ENCODE measurements around the gene PMPCB.

The PMPCB gene

GRCh38 chr7:103338864-103339263 lies 41.6 kb downstream of the PMPCB start:
- peaks cover 2% of the 10 kb centered on the region; the same call in 1 of the 2 replicates for H3K4me1 ChIP-seq (ENCODE audit: insufficient read depth, low read length)
- no peaks in the 10 kb centered on the region for H3K9me3 ChIP-seq (ENCODE audit: insufficient read depth, low read depth, low read length)
- no peaks in the 10 kb centered on the region for H3K27me3 ChIP-seq (ENCODE audit: insufficient read depth, low read length)
- H3K36me3 ChIP-seq (ENCODE audit: insufficient read depth, low read depth, low read length), result peaks cover 73% of the 10 kb centered on the region
- H3K4me3 ChIP-seq (ENCODE audit: low read length), result no peak overlapping the region
- H3K9ac ChIP-seq (ENCODE audit: low read depth, low read length), result no peak overlapping the region
- no peak overlapping the region for H3K27ac ChIP-seq (ENCODE audit: low read length)

DNA sequence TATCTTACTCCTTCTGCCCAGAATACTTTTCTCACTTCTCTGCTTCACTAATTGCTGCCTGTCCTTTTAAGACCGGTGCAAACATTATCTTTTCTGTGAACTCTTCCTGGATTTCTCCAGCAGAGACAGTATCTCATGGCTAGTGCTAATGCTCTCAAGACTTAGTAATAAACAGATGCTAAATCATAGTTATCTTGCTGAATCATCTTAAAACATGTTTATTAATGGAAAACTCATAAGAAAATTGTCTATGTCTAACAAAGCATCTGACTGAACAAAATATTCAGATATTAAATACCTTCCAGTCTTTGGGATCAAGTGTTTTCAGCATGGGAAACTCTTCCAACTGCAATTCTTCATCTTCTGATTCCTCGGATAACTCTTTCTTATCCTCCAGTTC lies 44.2 kb downstream of the PMPCB start:
- H3K27ac ChIP-seq (ENCODE audit: low read length), result no peak overlapping the region
- no peak overlapping the region for H3K4me3 ChIP-seq (ENCODE audit: low read length)
- no peaks in the 10 kb centered on the region for H3K9me3 ChIP-seq (ENCODE audit: insufficient read depth, low read depth, low read length)
- H3K9ac ChIP-seq (ENCODE audit: low read depth, low read length), result no peak overlapping the region
- H3K36me3 ChIP-seq (ENCODE audit: insufficient read depth, low read depth, low read length), result peaks cover 49% of the 10 kb centered on the region
- H3K27me3 ChIP-seq (ENCODE audit: insufficient read depth, low read length), result no peaks in the 10 kb centered on the region
- peaks cover 2% of the 10 kb centered on the region; the same call in 1 of the 2 replicates for H3K4me1 ChIP-seq (ENCODE audit: insufficient read depth, low read length)

DNA sequence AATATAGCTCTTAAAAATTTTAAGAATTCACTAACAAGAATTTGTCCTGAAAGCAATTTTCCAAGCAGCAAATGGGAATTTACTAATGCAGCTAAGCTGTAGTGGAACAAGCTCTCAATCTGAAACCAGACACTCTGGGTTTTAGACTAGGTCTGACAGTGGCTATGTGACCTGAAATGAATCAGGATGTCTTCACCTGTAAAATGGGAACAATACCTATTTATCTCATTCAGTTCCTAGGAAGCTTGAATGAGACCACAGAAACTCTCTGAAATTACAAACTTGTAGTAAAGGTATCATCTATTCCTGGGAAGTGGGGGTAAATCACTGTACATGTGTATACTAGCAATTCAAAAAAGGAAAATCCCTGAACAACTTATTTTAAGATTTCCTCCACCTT lies 46.1 kb downstream of the PMPCB start:
- peak overlapping the region; percentile 97; the same call in 1 of the 2 replicates for H3K9ac ChIP-seq (ENCODE audit: low read depth, low read length)
- no peaks in the 10 kb centered on the region for H3K9me3 ChIP-seq (ENCODE audit: insufficient read depth, low read depth, low read length)
- no peak overlapping the region for H3K27ac ChIP-seq (ENCODE audit: low read length)
- H3K27me3 ChIP-seq (ENCODE audit: insufficient read depth, low read length), result no peaks in the 10 kb centered on the region
- peak overlapping the region; percentile 91 for H3K4me3 ChIP-seq (ENCODE audit: low read length)
- H3K4me1 ChIP-seq (ENCODE audit: insufficient read depth, low read length), result peaks cover 2% of the 10 kb centered on the region; the same call in 1 of the 2 replicates
- peaks cover 34% of the 10 kb centered on the region for H3K36me3 ChIP-seq (ENCODE audit: insufficient read depth, low read depth, low read length)

DNA sequence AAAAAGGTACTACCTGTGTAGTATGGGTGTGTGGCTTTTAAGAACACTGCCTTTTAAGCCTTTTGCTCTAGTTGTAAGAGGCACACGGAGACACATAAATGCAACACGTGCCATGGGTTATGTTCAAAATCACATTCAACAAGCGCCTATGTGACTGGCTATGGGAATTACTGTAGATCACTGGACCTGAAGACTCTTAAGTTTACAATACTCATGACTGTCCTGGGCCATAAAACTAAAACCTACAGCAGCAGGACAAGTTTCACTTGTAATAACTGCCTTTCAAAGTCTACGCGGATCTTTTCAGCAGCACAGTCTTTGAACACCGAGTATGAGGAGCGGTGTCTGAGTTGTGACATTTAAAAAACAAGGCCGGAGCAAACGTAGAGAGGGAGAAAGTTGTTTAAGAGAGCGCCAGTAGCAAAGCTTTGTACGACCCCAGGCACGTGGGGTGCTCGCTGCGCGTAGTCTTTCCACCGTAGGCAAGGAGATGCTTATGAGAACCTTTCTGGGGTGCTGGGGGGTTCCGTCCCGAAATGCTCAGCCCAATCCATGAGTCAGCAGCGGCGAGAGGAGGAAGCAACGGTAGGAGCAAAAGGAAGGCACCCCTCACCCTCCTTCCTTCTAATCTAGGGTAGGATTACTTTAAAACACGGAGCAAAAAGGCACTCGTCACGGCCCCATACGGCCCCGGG lies 46.7 kb downstream of the PMPCB start:
- peaks cover 2% of the 10 kb centered on the region; the same call in 1 of the 2 replicates for H3K4me1 ChIP-seq (ENCODE audit: insufficient read depth, low read length)
- peak overlapping the region; percentile 13 for H3K27ac ChIP-seq (ENCODE audit: low read length)
- H3K9ac ChIP-seq (ENCODE audit: low read depth, low read length), result peak overlapping the region; percentile 97
- peak overlapping the region; percentile 91 for H3K4me3 ChIP-seq (ENCODE audit: low read length)
- H3K36me3 ChIP-seq (ENCODE audit: insufficient read depth, low read depth, low read length), result peaks cover 33% of the 10 kb centered on the region
- H3K27me3 ChIP-seq (ENCODE audit: insufficient read depth, low read length), result no peaks in the 10 kb centered on the region
- no peaks in the 10 kb centered on the region for H3K9me3 ChIP-seq (ENCODE audit: insufficient read depth, low read depth, low read length)

DNA sequence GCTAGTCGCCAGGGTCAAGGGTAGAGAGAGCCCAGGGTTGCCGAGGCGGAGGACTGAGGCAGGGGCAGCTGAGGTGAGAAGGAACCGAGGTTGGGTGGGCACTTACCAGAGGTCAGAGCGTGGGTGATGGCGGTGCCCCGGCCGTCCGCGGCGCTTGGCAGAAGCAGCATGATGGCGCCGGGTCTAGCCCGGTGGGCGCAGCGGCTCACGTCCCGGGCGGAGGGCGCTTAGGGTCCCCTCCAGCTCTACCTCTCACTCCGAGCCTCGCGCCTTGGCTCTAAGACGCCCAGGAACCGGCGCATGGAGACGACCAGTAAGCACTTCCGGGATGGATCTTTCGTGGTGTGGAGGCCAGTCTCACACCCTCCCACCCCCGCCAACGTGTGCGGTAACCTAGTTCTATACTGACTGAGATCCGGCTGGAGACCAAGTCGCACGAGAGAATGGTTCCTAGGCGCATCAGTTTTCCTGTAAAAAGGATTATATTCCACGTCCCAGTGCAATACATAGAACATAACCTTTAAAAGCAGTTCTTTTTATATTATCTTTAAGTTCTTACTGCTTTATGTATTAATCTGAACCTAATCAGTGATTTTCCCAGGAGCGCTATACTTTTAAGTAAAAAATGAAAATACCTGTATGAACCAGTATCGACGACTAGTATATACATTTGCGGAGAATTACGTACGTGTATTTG lies 47.4 kb downstream of the PMPCB start, which contains the start of gene DNAJC2:
Gene DNAJC2, minus strand, starts transcription at position 315 of the 697 bp plus-strand sequence. Its CDS starts 145 bp downstream, at position 170.
- Histone ChIP-seq H3K4me1 (ENCODE audit: insufficient read depth, low read length) (peaks cover 2% of the 10 kb centered on the region; the same call in 1 of the 2 replicates), H3K27me3 (ENCODE audit: insufficient read depth, low read length) (no peaks in the 10 kb centered on the region), H3K9ac (ENCODE audit: low read depth, low read length) (peak within 1 kb of the TSS; percentile 97), H3K36me3 (ENCODE audit: insufficient read depth, low read depth, low read length) (peaks cover 26% of the 10 kb centered on the region), H3K4me3 (ENCODE audit: low read length) (peak within 1 kb of the TSS; percentile 91), H3K9me3 (ENCODE audit: insufficient read depth, low read depth, low read length) (no peaks in the 10 kb centered on the region), H3K27ac (ENCODE audit: low read length) (peak within 1 kb of the TSS; percentile 13)

GRCh38 chr7:103346396-103346795 lies 49.2 kb downstream of the PMPCB start:
- H3K27me3 ChIP-seq (ENCODE audit: insufficient read depth, low read length), result no peaks in the 10 kb centered on the region
- H3K4me1 ChIP-seq (ENCODE audit: insufficient read depth, low read length), result peaks cover 2% of the 10 kb centered on the region; the same call in 1 of the 2 replicates
- no peaks in the 10 kb centered on the region for H3K9me3 ChIP-seq (ENCODE audit: insufficient read depth, low read depth, low read length)
- H3K36me3 ChIP-seq (ENCODE audit: insufficient read depth, low read depth, low read length), result peaks cover 16% of the 10 kb centered on the region
- no peak overlapping the region for H3K9ac ChIP-seq (ENCODE audit: low read depth, low read length)
- no peak overlapping the region for H3K4me3 ChIP-seq (ENCODE audit: low read length)
- no peak overlapping the region for H3K27ac ChIP-seq (ENCODE audit: low read length)

DNA sequence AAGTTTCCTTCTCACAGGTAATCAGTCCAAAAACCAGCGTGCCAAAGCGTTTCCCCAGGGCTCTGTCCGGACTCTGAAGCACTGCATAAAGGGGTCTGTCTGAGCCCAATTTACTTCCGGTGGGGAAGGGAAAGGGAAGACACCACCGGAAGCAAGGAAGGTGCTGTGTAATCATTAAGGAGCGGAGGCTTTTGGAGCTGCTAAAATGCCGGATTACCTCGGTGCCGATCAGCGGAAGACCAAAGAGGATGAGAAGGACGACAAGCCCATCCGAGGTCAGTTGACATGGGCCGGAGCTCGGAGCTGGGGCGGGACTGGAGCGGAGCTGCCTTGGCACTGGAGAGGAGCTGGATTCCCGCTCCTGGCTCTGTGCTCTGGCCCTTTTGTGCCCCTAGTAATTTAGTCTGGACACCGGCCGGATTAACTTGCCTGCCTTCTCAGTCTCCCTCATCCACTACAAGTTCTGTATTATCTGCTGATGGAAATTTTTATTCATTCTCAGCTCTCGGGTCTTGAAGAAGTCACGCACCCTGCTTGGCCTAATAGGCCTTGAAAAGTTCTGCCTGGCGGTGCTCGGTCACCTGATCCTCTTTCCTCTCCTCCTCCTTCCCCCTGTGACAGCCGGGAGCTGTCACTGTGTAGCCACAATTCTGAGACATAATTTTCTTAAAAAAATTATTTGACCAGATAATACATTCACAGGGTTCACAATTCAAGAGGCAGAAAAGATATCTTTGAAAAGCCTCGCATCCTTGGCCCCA lies 50.5 kb downstream of the PMPCB start, which contains the start of gene PSMC2:
Gene PSMC2, plus strand, starts transcription at position 137 of the 761 bp plus-strand sequence. Its CDS starts 69 bp downstream, at position 206.
- Histone ChIP-seq H3K9ac (ENCODE audit: low read depth, low read length) (peak within 1 kb of the TSS; percentile 92), H3K4me1 (ENCODE audit: insufficient read depth, low read length) (peaks cover 2% of the 10 kb centered on the region; the same call in 1 of the 2 replicates)

GRCh38 chr7:103348452-103348851 lies 51.2 kb downstream of the PMPCB start:
- no peaks in the 10 kb centered on the region for H3K27me3 ChIP-seq (ENCODE audit: insufficient read depth, low read length)
- peak overlapping the region; percentile 89 for H3K4me3 ChIP-seq (ENCODE audit: low read length)
- H3K9ac ChIP-seq (ENCODE audit: low read depth, low read length), result peak overlapping the region; percentile 92; the same call in 1 of the 2 replicates
- no peaks in the 10 kb centered on the region for H3K9me3 ChIP-seq (ENCODE audit: insufficient read depth, low read depth, low read length)
- peaks cover 27% of the 10 kb centered on the region for H3K36me3 ChIP-seq (ENCODE audit: insufficient read depth, low read depth, low read length)
- no peak overlapping the region for H3K27ac ChIP-seq (ENCODE audit: low read length)
- peaks cover under 1% of the 10 kb centered on the region; the same call in 1 of the 2 replicates for H3K4me1 ChIP-seq (ENCODE audit: insufficient read depth, low read length)

More for the DNA sequence above, 50.5 kb downstream of the PMPCB start, which contains the start of gene PSMC2:
- Histone ChIP-seq H3K9me3 (ENCODE audit: insufficient read depth, low read depth, low read length) (no peaks in the 10 kb centered on the region), H3K27me3 (ENCODE audit: insufficient read depth, low read length) (no peaks in the 10 kb centered on the region), H3K4me3 (ENCODE audit: low read length) (peak within 1 kb of the TSS; percentile 89), H3K27ac (ENCODE audit: low read length) (peak within 1 kb of the TSS; percentile 67), H3K36me3 (ENCODE audit: insufficient read depth, low read depth, low read length) (peaks cover 20% of the 10 kb centered on the region)

GRCh38 chr7:103348959-103349358 lies 51.7 kb downstream of the PMPCB start:
- Histone ChIP-seq H3K27me3 (ENCODE audit: insufficient read depth, low read length) (no peaks in the 10 kb centered on the region), H3K4me3 (ENCODE audit: low read length) (peak overlapping the region; percentile 89), H3K27ac (ENCODE audit: low read length) (no peak overlapping the region), H3K4me1 (ENCODE audit: insufficient read depth, low read length) (no peaks in the 10 kb centered on the region), H3K9ac (ENCODE audit: low read depth, low read length) (no peak overlapping the region), H3K36me3 (ENCODE audit: insufficient read depth, low read depth, low read length) (peaks cover 32% of the 10 kb centered on the region), H3K9me3 (ENCODE audit: insufficient read depth, low read depth, low read length) (no peaks in the 10 kb centered on the region)

DNA sequence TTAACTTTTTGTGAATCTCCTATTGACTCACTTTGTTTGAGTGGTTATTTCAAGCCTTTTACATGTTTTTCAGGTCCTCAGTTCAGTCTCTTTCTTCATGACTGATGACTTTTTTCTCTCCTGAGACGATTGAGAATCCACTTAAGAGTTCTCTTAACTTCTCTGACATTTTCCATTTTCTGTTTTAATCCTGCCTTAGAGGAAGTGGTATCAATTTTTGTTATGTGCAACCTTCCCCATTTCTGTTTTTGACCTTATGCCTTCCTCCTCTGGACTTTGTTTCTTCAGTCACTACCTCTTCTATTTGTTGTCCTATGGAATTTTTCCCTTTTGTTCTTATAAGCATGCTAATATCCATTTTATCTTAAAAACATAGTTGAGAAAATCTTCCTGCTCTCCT lies 52.6 kb downstream of the PMPCB start:
- H3K4me1 ChIP-seq (ENCODE audit: insufficient read depth, low read length), result no peaks in the 10 kb centered on the region
- no peaks in the 10 kb centered on the region for H3K27me3 ChIP-seq (ENCODE audit: insufficient read depth, low read length)
- H3K9ac ChIP-seq (ENCODE audit: low read depth, low read length), result no peak overlapping the region
- H3K27ac ChIP-seq (ENCODE audit: low read length), result no peak overlapping the region
- peaks cover 40% of the 10 kb centered on the region for H3K36me3 ChIP-seq (ENCODE audit: insufficient read depth, low read depth, low read length)
- no peak overlapping the region for H3K4me3 ChIP-seq (ENCODE audit: low read length)
- H3K9me3 ChIP-seq (ENCODE audit: insufficient read depth, low read depth, low read length), result no peaks in the 10 kb centered on the region
